Skeletal muscle tissue (tissue), 5 donors: Measurements from ENCODE around the gene CFAP43. TPM values are rescaled to one million over a fixed set of nuclear protein-coding genes. Genes with fewer than 3 reads are reported as not detected.

Source experiments
- H3K27ac ChIP-seq: one replicate; pipeline ENCODE4 v1.7.0; 2013; ENCODE audit warnings: mild to moderate bottlenecking, low read depth, low read length, inconsistent platforms
- H3K27me3 ChIP-seq, 3 donors: one replicate each; pipeline ENCODE4 v1.7.0; 2013; ENCODE audit warnings: low read length in 3 of 3; ENCODE audit not compliant: control insufficient read depth in 3 of 3, insufficient read depth in 3 of 3
- H3K36me3 ChIP-seq, 3 donors: one replicate each; pipeline ENCODE4 v1.7.0; 2013; ENCODE audit warnings: low read length in 3 of 3; ENCODE audit not compliant: control insufficient read depth in 3 of 3, insufficient read depth in 3 of 3
- H3K4me1 ChIP-seq, 3 donors: one replicate each; pipeline ENCODE4 v1.7.0; 2013; ENCODE audit warnings: low read length in 3 of 3, mild to moderate bottlenecking in 3 of 3; ENCODE audit not compliant: control insufficient read depth in 3 of 3, insufficient read depth in 3 of 3
- H3K4me3 ChIP-seq, 3 donors: one replicate each; pipeline ENCODE4 v1.7.0; 2013; ENCODE audit warnings: low read length in 3 of 3
- H3K9ac ChIP-seq, 3 donors: one replicate each; pipeline ENCODE4 v1.7.0; 2013; ENCODE audit warnings: low read length in 3 of 3, mild to moderate bottlenecking in 3 of 3, moderate library complexity in 2 of 3, low read depth in 1 of 3
- H3K9me3 ChIP-seq, 3 donors: one replicate each; pipeline ENCODE4 v1.7.0; 2013; ENCODE audit warnings: low read length in 3 of 3; ENCODE audit not compliant: control insufficient read depth in 3 of 3
- small RNA-seq: library from RNA; depleted of rRNA; stranded (forward); fragments of <200 nt; gene quantifications from one replicate; pipeline ENCODE3, GENCODE V24; 2014
- total RNA-seq: library from RNA; depleted of rRNA; stranded (reverse); fragments of >200 nt; gene quantifications from one replicate; pipeline ENCODE4 v1.2.3, GENCODE V29; 2014
- donor health status: Osteomylitis.

Gene CFAP43
- total RNA-seq, 1 donor from 2014 or later, result 2.1 TPM

GRCh38 chr10:104089621-104090020 is 142.5 kb downstream of the CFAP43 start:
- H3K9me3 ChIP-seq, result no peaks in the 10 kb centered on the region
- no peaks in the 10 kb centered on the region for H3K36me3 ChIP-seq
- H3K4me1 ChIP-seq, result no peaks in the 10 kb centered on the region
- H3K9ac ChIP-seq, result no peak overlapping the region
- H3K4me3 ChIP-seq, result no peak overlapping the region
- H3K27me3 ChIP-seq, result no peaks in the 10 kb centered on the region
- no peak overlapping the region for H3K27ac ChIP-seq

GRCh38 chr10:104088239-104088638 is 143.9 kb downstream of the CFAP43 start:
- Histone ChIP-seq H3K36me3 (no peaks in the 10 kb centered on the region), H3K27ac (no peak overlapping the region), H3K9ac (no peak overlapping the region), H3K9me3 (no peaks in the 10 kb centered on the region), H3K4me3 (no peak overlapping the region), H3K27me3 (no peaks in the 10 kb centered on the region), H3K4me1 (no peaks in the 10 kb centered on the region)

GRCh38 chr10:104085801-104086400 is 146.3 kb downstream of the CFAP43 start, which contains the start of gene COL17A1:
Gene COL17A1 (minus strand): TSS chr10:104085880. CDS start chr10:104080673, 5,207 bp downstream.
- Histone ChIP-seq H3K9me3 (no peaks in the 10 kb centered on the region), H3K9ac (no peak within 1 kb of the TSS), H3K4me3 (no peak within 1 kb of the TSS), H3K27me3 (no peaks in the 10 kb centered on the region), H3K27ac (no peak within 1 kb of the TSS), H3K36me3 (no peaks in the 10 kb centered on the region), H3K4me1 (no peaks in the 10 kb centered on the region)

GRCh38 chr10:104084482-104085142 is 147.6 kb downstream of the CFAP43 start:
- Histone ChIP-seq H3K4me1 (no peaks in the 10 kb centered on the region), H3K9ac (no peak overlapping the region), H3K27ac (no peak overlapping the region), H3K4me3 (no peak overlapping the region), H3K9me3 (no peaks in the 10 kb centered on the region), H3K36me3 (no peaks in the 10 kb centered on the region), H3K27me3 (no peaks in the 10 kb centered on the region)

- peaks cover 0 to 3% (median 0%) of the 10 kb centered on the region in 3 donors for H3K4me1 ChIP-seq
- H3K4me3 ChIP-seq, result no peak overlapping the region
- no peaks in the 10 kb centered on the region for H3K9me3 ChIP-seq
- H3K27ac ChIP-seq, result no peak overlapping the region
- no peaks in the 10 kb centered on the region for H3K36me3 ChIP-seq
- no peaks in the 10 kb centered on the region for H3K27me3 ChIP-seq
- no peak overlapping the region for H3K9ac ChIP-seq
These were observed 150.2 kb downstream of the CFAP43 start for GRCh38 chr10:104081998-104082397.

GRCh38 chr10:104080762-104081161 is 151.4 kb downstream of the CFAP43 start:
- H3K4me1 ChIP-seq, result peaks cover 0 to 8% (median 0%) of the 10 kb centered on the region in 3 donors
- H3K36me3 ChIP-seq, result no peaks in the 10 kb centered on the region
- no peak overlapping the region for H3K9ac ChIP-seq
- H3K9me3 ChIP-seq, result no peaks in the 10 kb centered on the region
- no peak overlapping the region for H3K4me3 ChIP-seq
- H3K27ac ChIP-seq, result no peak overlapping the region
- no peaks in the 10 kb centered on the region for H3K27me3 ChIP-seq

Small RNA genes within 50 kb of the gene (small RNA-seq; reads per million reads assigned to genes)
- not detected for gene MIR4482
- not detected for gene MIR609

Other genes with a start within 250 kb of the CFAP43 start
- gene COL17A1, start 146.5 kb downstream of the CFAP43 start, total RNA-seq, result under 0.01 TPM
- 2.1 TPM for gene SFR1, start 110.2 kb downstream of the CFAP43 start, total RNA-seq
- 53.2 TPM for gene GSTO1, start 22.5 kb upstream of the CFAP43 start, total RNA-seq
- gene GSTO2, start 36.8 kb upstream of the CFAP43 start, total RNA-seq, result not detected
- gene ITPRIP, start 106.1 kb upstream of the CFAP43 start, total RNA-seq, result 4.2 TPM
- under 0.01 TPM for gene CFAP58, start 121.5 kb upstream of the CFAP43 start, total RNA-seq